Endothelial cell of umbilical vein (primary cell): ENCODE data around the gene GFM2. TPM values are rescaled to one million over a fixed set of nuclear protein-coding genes. Genes with fewer than 3 reads are reported as not detected.

Source experiments
- BruUV-seq: library from RNA; stranded (reverse); fragments of 400-500 nt; replicated peaks from 2 replicates; lab custom pipeline; 2021; lab: Mats Ljungman, UMichigan
- CTCF ChIA-PET: fragments of 300-600, 350-600 bp; sonication (Branson Sonifier 250); formaldehyde crosslinking; loops from one replicate; lab custom pipeline; 2021; ENCODE audit warnings: antibody characterized with exemption, inconsistent platforms; lab: Charles Lee
- POLR2A ChIA-PET: fragments of 300-600, 350-600 bp; sonication (Branson Sonifier 250); formaldehyde crosslinking; loops from one replicate; lab custom pipeline; 2021; ENCODE audit warnings: antibody characterized with exemption, inconsistent platforms; lab: Charles Lee
- DNase-seq: peaks from one replicate; pipeline ENCODE4 v3.0.0-alpha.2; 2011; ENCODE audit warnings: low read depth, low spot score
- FAIRE-seq: peaks from 2 replicates; lab custom pipeline; 2011; peaks lifted over from hg19 to GRCh38; lab: Jason Lieb, UNC
- H2AFZ ChIP-seq: 2 replicates; pipeline ENCODE4 v1.6.0; 2012; ENCODE audit warnings: low read depth, low read length, control low read depth, inconsistent platforms
- H3K27ac ChIP-seq: 2 replicates; pipeline ENCODE4 v1.5.1; 2011; ENCODE audit warnings: low read depth, mild to moderate bottlenecking, control low read depth, low read length, moderate library complexity; ENCODE audit not compliant: insufficient read depth
- H3K27me3 ChIP-seq, 2 experiments: 2 replicates each; pipeline versions ENCODE4 v1.6.0 to v1.6.1; 2011; ENCODE audit warnings: low read length in 2 of 2, mixed read lengths in 1 of 2; ENCODE audit not compliant: control insufficient read depth in 2 of 2, insufficient read depth in 2 of 2
- H3K36me3 ChIP-seq, 2 experiments: 2 replicates in 1 of 2; 3 replicates in 1 of 2; pipeline ENCODE4 v1.5.1; 2011; ENCODE audit warnings: low read length in 2 of 2, mild to moderate bottlenecking in 1 of 2, moderate library complexity in 1 of 2; ENCODE audit not compliant: control insufficient read depth in 2 of 2, insufficient read depth in 2 of 2; ENCODE audit errors: extremely low read depth in 1 of 2
- H3K4me1 ChIP-seq: 3 replicates; pipeline ENCODE4 v1.5.1; 2011; ENCODE audit warnings: mild to moderate bottlenecking, low read length; ENCODE audit not compliant: control insufficient read depth, insufficient read depth; ENCODE audit errors: extremely low read depth
- H3K4me2 ChIP-seq: 2 replicates; pipeline ENCODE4 v1.6.1; 2011; ENCODE audit warnings: low read length, control low read depth, mixed read lengths; ENCODE audit not compliant: insufficient read depth
- H3K4me3 ChIP-seq, 3 experiments: fragments of 200-600 bp in 1 of 3; sonication (generic), shearing (Covaris generic) in 1 of 3; replicated peaks in 1 of 3; 2 replicates each; pipeline ENCODE4 v1.5.1; 2011 to 2016; ENCODE audit warnings: control low read depth in 3 of 3, low read length in 3 of 3, mild to moderate bottlenecking in 2 of 3, inconsistent platforms in 1 of 3, low read depth in 1 of 3, moderate library complexity in 1 of 3; ENCODE audit not compliant: insufficient read depth in 1 of 3
- H3K79me2 ChIP-seq: 2 replicates; pipeline ENCODE4 v1.6.0; 2012; ENCODE audit warnings: low read length, inconsistent platforms; ENCODE audit not compliant: control insufficient read depth, insufficient read depth
- H3K9ac ChIP-seq: replicated peaks from 2 replicates; pipeline ENCODE3; 2011; ENCODE audit warnings: low read length, control low read depth; ENCODE audit not compliant: insufficient read depth; ENCODE audit errors: extremely low read depth
- H3K9me1 ChIP-seq: replicated peaks from 3 replicates; pipeline ENCODE4 v1.6.0; 2011; ENCODE audit warnings: mild to moderate bottlenecking, low read length; ENCODE audit not compliant: control insufficient read depth, insufficient read depth; ENCODE audit errors: extremely low read depth
- H3K9me3 ChIP-seq: replicated peaks from 2 replicates; pipeline ENCODE4 v1.5.1; 2012; ENCODE audit warnings: low read length, inconsistent platforms; ENCODE audit not compliant: control insufficient read depth, insufficient read depth
- H4K20me1 ChIP-seq: replicated peaks from 2 replicates; pipeline ENCODE3; 2011; ENCODE audit warnings: mild to moderate bottlenecking, low read length; ENCODE audit not compliant: control insufficient read depth, insufficient read depth; ENCODE audit errors: extremely low read depth
- FOS ChIP-seq: IDR thresholded peaks from 2 replicates; pipeline ENCODE4 v1.6.1; 2011; ENCODE audit warnings: mild to moderate bottlenecking, low read length, moderate library complexity, borderline replicate concordance; ENCODE audit not compliant: insufficient read depth
- GATA2 ChIP-seq: IDR thresholded peaks from 2 replicates; pipeline ENCODE4 v1.7.0; 2011; ENCODE audit warnings: low read depth, mild to moderate bottlenecking, moderate library complexity, mixed read lengths, low read length; ENCODE audit not compliant: insufficient read length, insufficient read depth
- JUN ChIP-seq: IDR thresholded peaks from 2 replicates; pipeline ENCODE4 v1.6.1; 2011; ENCODE audit warnings: borderline replicate concordance, low read depth; ENCODE audit not compliant: insufficient read length, insufficient read depth
- MYC ChIP-seq: IDR thresholded peaks from one replicate; pipeline ENCODE4 v1.6.1; 2011; ENCODE audit warnings: mild to moderate bottlenecking, low read depth, low read length
- POLR2A ChIP-seq: IDR thresholded peaks from 2 replicates; pipeline ENCODE4 v1.6.1; 2012; ENCODE audit warnings: low read depth, mild to moderate bottlenecking, control low read depth, low read length
- POLR2AphosphoS5 ChIP-seq: IDR thresholded peaks from 2 replicates; pipeline ENCODE4 v1.6.1; 2012; ENCODE audit warnings: low read depth, mild to moderate bottlenecking, control low read depth, low read length, moderate library complexity; ENCODE audit not compliant: insufficient read depth
- dilution Hi-C: fragments of 300-500 bp; cut with MboI; formaldehyde crosslinking; loops from one replicate; pipeline ENCODE4 v1.15.0; 2019; ENCODE audit warnings: low sequenced_read_pairs; ENCODE audit not compliant: extremely low pct_ligation_motif_present
- intact Hi-C: fragments of 100-400 bp; cut with micrococcal nuclease; formaldehyde crosslinking; loops from one replicate; pipeline ENCODE4 v1.10.0; 2022
- polyA plus RNA-seq, 4 experiments: library from polyadenylated mRNA; depleted of rRNA in 3 of 4; stranded (reverse) in 3 of 4; unstranded in 1 of 4; fragments of >200 nt; gene quantifications; 2 replicates each; pipeline versions ENCODE4 v1.2.1 to v1.2.3, GENCODE V29; 2011 to 2012; ENCODE audit warnings: missing spikeins in 1 of 4
- total RNA-seq: library from RNA; stranded (reverse); gene quantifications from 2 replicates; pipeline ENCODE4 v1.2.3, GENCODE V29; 2021
- TF ChIP-seq, protein P1 (sequence below), 2 donors: IDR thresholded peaks; 1 replicate in 1 of 2; 2 replicates in 1 of 2; pipeline ENCODE4 v1.5.1; 2011; ENCODE audit warnings: low read length in 2 of 2, mild to moderate bottlenecking in 2 of 2, moderate library complexity in 2 of 2, control low read depth in 1 of 2, inconsistent platforms in 1 of 2, low read depth in 1 of 2; ENCODE audit not compliant: insufficient read depth in 1 of 2; ENCODE audit errors: extremely low read depth in 1 of 2
- TF ChIP-seq, protein P2 (sequence below): IDR thresholded peaks from 2 replicates; pipeline ENCODE4 v1.6.1; 2011; ENCODE audit not compliant: insufficient read depth, insufficient read length

Gene GFM2
- total and polyA plus RNA-seq, 2 donors (not counting 3 experiments of a cell fraction or from before 2014, with no cell fraction given): 16.5 to 29.0 TPM

DNA sequence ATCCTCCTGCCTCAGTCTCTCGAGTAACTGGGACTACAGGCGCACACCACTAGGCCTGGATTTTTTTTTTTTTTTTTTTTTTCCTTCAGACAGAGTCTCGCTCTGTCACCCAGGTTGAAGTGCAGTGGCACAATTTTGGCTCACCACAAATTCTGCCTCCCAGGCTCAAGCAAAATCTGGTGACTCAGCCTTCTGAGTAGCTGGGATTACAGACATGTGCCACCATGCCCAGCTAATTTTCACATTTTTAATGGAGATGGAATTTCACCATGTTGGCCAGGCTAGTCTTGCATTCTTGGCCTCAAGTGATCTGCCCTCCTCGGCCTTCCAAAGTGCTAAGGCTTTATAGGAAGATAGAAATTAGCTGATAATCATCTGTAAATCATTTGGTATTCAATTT is 44.0 kb upstream of the GFM2 start:
- CTCF ChIA-PET: interaction anchor here (0.7 kb wide), 2 partner anchors 138 to 172 kb away, joined by 3 to 4 read pairs; no protein-coding TSS in a partner anchor
- H3K4me2 ChIP-seq: no peak overlapping the region
- H3K9ac ChIP-seq: no peak overlapping the region
- no peaks in the 10 kb centered on the region for H3K4me1 ChIP-seq
- no peak for TF ChIP-seq JUN
- TF ChIP-seq GATA2: no peak
- no peak for TF ChIP-seq POLR2AphosphoS5
- TF ChIP-seq MYC: no peak
- no peak for TF ChIP-seq FOS
- TF ChIP-seq, protein P1, sequence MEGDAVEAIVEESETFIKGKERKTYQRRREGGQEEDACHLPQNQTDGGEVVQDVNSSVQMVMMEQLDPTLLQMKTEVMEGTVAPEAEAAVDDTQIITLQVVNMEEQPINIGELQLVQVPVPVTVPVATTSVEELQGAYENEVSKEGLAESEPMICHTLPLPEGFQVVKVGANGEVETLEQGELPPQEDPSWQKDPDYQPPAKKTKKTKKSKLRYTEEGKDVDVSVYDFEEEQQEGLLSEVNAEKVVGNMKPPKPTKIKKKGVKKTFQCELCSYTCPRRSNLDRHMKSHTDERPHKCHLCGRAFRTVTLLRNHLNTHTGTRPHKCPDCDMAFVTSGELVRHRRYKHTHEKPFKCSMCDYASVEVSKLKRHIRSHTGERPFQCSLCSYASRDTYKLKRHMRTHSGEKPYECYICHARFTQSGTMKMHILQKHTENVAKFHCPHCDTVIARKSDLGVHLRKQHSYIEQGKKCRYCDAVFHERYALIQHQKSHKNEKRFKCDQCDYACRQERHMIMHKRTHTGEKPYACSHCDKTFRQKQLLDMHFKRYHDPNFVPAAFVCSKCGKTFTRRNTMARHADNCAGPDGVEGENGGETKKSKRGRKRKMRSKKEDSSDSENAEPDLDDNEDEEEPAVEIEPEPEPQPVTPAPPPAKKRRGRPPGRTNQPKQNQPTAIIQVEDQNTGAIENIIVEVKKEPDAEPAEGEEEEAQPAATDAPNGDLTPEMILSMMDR (IDR thresholded peaks at IDR 0.05; ENCODE audit: extremely low read depth in 1 of 2, insufficient read depth in 1 of 2, low read depth in 1 of 2, low read length in 2 of 2): no peak
- no peak for TF ChIP-seq POLR2A
- TF ChIP-seq, protein P2, sequence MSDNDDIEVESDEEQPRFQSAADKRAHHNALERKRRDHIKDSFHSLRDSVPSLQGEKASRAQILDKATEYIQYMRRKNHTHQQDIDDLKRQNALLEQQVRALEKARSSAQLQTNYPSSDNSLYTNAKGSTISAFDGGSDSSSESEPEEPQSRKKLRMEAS: no peak
- DNase-seq (no peak), FAIRE-seq (no peak)
- dilution Hi-C loops: no loop called here
- no peaks in the 10 kb centered on the region for H3K9me3 ChIP-seq
- H3K9me1 ChIP-seq: no peaks in the 10 kb centered on the region
- no TSS peak for BruUV-seq
- intact Hi-C loops: no loop called here
- H3K79me2 ChIP-seq: no peaks in the 10 kb centered on the region
- no peak overlapping the region for H3K4me3 ChIP-seq
- no peak overlapping the region for H3K27ac ChIP-seq
- H4K20me1 ChIP-seq: no peaks in the 10 kb centered on the region
- H3K27me3 ChIP-seq: peaks cover 0 to 1% of the 10 kb centered on the region in 2 experiments
- H2AFZ ChIP-seq: no peak overlapping the region
- POLR2A ChIA-PET: no interaction called here
- H3K36me3 ChIP-seq: no peaks in the 10 kb centered on the region
